ENCODE data around the gene CCT6A.
A peak's percentile ranks its signal among the peaks of the same experiment; 100 is the strongest.
"Not testable (repeated sequence)": the region's sequence is repeated elsewhere in the genome, so short reads cannot be mapped to it uniquely, and the experiment has no call there.

Gene CCT6A

GRCh38 chr7:56091591-56091990 lies 40.0 kb downstream of the CCT6A start:
- no peak for TF ChIP-seq POLR2A (IDR thresholded peaks at IDR 0.05; ENCODE audit: low read depth, low read length)
- TF ChIP-seq TAF1 (IDR thresholded peaks at IDR 0.05; ENCODE audit: borderline replicate concordance, low read depth, low read length): no peak
- TF ChIP-seq POLR2AphosphoS5 (IDR thresholded peaks at IDR 0.05; ENCODE audit: low read depth, low read length): no peak
- no peak for DNase-seq (ENCODE audit: insufficient read length)
- FAIRE-seq: no peak

- DNase-seq (ENCODE audit: insufficient read length); FAIRE-seq: not testable (repeated sequence)
Observed at GRCh38 chr7:56092388-56092787, 40.8 kb downstream of the CCT6A start.

GRCh38 chr7:56092789-56093531 lies 41.4 kb downstream of the CCT6A start, which contains the start of gene PHKG1:
Gene PHKG1, minus strand, starts transcription at chr7:56092952. Its CDS starts 4,011 bp downstream, at chr7:56088941.
- FAIRE-seq: no peak
- DNase-seq (ENCODE audit: insufficient read length): no peak
- TF ChIP-seq POLR2AphosphoS5 (IDR thresholded peaks at IDR 0.05; ENCODE audit: low read depth, low read length): no peak
- TF ChIP-seq POLR2A (IDR thresholded peaks at IDR 0.05; ENCODE audit: low read depth, low read length): no peak
- no peak for TF ChIP-seq TAF1 (IDR thresholded peaks at IDR 0.05; ENCODE audit: borderline replicate concordance, low read depth, low read length)

GRCh38 chr7:56097700-56098099 lies 46.1 kb downstream of the CCT6A start:
- 0 out of 2 replicates have a peak, but pooled peaks have one; percentile 20 for TF ChIP-seq POLR2A (IDR thresholded peaks at IDR 0.05; ENCODE audit: low read depth, low read length)
- TF ChIP-seq POLR2AphosphoS5 (IDR thresholded peaks at IDR 0.05; ENCODE audit: low read depth, low read length): no peak; the same call in 1 of the 2 replicates
- DNase-seq (ENCODE audit: insufficient read length) (no peak), FAIRE-seq (no peak)

GRCh38 chr7:56098187-56099008 lies 46.8 kb downstream of the CCT6A start:
- FAIRE-seq; DNase-seq (ENCODE audit: insufficient read length): not testable (repeated sequence)

- no peak for TF ChIP-seq TAF1 (IDR thresholded peaks at IDR 0.05; ENCODE audit: borderline replicate concordance, low read depth, low read length)
- no peak for TF ChIP-seq POLR2A (IDR thresholded peaks at IDR 0.05; ENCODE audit: low read depth, low read length)
- TF ChIP-seq POLR2AphosphoS5 (IDR thresholded peaks at IDR 0.05; ENCODE audit: low read depth, low read length): no peak; the same call in 1 of the 2 replicates
- no peak for DNase-seq (ENCODE audit: insufficient read length)
- FAIRE-seq: no peak
Observed at GRCh38 chr7:56099653-56100052, 48.1 kb downstream of the CCT6A start.

- not testable (repeated sequence) for DNase-seq (ENCODE audit: insufficient read length); FAIRE-seq
Observed at GRCh38 chr7:56104138-56104537, 52.6 kb downstream of the CCT6A start.

GRCh38 chr7:56105508-56105907 lies 53.9 kb downstream of the CCT6A start:
- no peak for DNase-seq (ENCODE audit: insufficient read length)
- peak; percentile 64 for FAIRE-seq
- no peak for TF ChIP-seq POLR2AphosphoS5 (IDR thresholded peaks at IDR 0.05; ENCODE audit: low read depth, low read length)
- no peak for TF ChIP-seq TAF1 (IDR thresholded peaks at IDR 0.05; ENCODE audit: borderline replicate concordance, low read depth, low read length)

GRCh38 chr7:56106108-56107073 lies 54.8 kb downstream of the CCT6A start, which contains the start of gene CHCHD2:
Gene CHCHD2, minus strand, starts transcription at chr7:56106476. Its CDS starts 63 bp downstream, at chr7:56106413.
- DNase-seq (ENCODE audit: insufficient read length): peak; percentile 90
- FAIRE-seq: peak; percentile 92
- peak; percentile 90 for TF ChIP-seq POLR2AphosphoS5 (IDR thresholded peaks at IDR 0.05; ENCODE audit: low read depth, low read length)
- TF ChIP-seq TAF1 (IDR thresholded peaks at IDR 0.05; ENCODE audit: borderline replicate concordance, low read depth, low read length): peak; percentile 90
- TF ChIP-seq POLR2A (IDR thresholded peaks at IDR 0.05; ENCODE audit: low read depth, low read length): peak; percentile 90

GRCh38 chr7:56107954-56108258 lies 56.3 kb downstream of the CCT6A start:
- TF ChIP-seq POLR2AphosphoS5 (IDR thresholded peaks at IDR 0.05; ENCODE audit: low read depth, low read length) (no peak), POLR2A (IDR thresholded peaks at IDR 0.05; ENCODE audit: low read depth, low read length) (no peak), TAF1 (IDR thresholded peaks at IDR 0.05; ENCODE audit: borderline replicate concordance, low read depth, low read length) (no peak)
- no peak for DNase-seq (ENCODE audit: insufficient read length)
- no peak for FAIRE-seq

- DNase-seq (ENCODE audit: insufficient read length): no peak
- TF ChIP-seq POLR2A (IDR thresholded peaks at IDR 0.05; ENCODE audit: low read depth, low read length) (no peak), POLR2AphosphoS5 (IDR thresholded peaks at IDR 0.05; ENCODE audit: low read depth, low read length) (no peak), TAF1 (IDR thresholded peaks at IDR 0.05; ENCODE audit: borderline replicate concordance, low read depth, low read length) (no peak)
- FAIRE-seq: no peak
Observed at GRCh38 chr7:56110611-56111010, 59.0 kb downstream of the CCT6A start.

- FAIRE-seq: not testable (repeated sequence)
Observed at GRCh38 chr7:56112244-56112643, 60.7 kb downstream of the CCT6A start.

More at GRCh38 chr7:56112244-56112643, 60.7 kb downstream of the CCT6A start:
- DNase-seq (ENCODE audit: insufficient read length): not testable (repeated sequence)
